EL (cell line): ENCODE measurements around the gene EPHB3.

Source experiments
- DNase-seq: peaks from one replicate; pipeline ENCODE4 v3.0.0-alpha.2; 2016

EPHB3 gene

DNA sequence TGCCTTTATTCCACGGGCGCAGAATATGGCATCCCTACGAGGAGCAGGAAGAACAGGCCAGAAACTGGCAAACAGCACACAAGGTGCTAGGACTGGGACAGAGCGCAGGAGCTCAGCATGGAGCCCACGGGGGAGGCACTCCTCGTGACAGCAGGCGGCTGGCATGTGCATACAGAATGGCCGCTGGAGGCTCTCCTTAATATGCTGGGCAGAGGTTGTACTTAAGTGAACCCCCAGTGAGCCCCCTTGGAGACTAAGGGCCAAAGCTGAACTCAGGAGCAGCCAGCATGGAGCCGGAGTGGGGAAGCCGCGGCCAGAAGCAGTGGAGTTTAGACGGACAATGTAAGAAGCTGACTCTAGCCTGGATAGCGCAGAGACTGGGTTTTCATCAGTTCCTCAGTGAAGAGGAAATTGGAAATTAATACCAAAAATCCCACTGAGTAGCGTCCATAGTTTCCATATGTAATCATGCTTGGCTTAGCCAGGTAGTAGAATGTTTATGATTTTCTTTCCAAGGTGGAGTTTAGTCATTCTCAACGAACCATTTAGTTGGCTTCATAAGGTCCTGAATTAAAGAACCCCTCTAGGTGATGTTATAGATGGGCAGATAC, 69.4 kb downstream of the EPHB3 start:
- DNase-seq: no peak

GRCh38 chr3:184631472-184631861, 69.9 kb downstream of the EPHB3 start:
- no peak for DNase-seq
